ENCODE measurements around the gene RPS18.

The RPS18 gene

DNA sequence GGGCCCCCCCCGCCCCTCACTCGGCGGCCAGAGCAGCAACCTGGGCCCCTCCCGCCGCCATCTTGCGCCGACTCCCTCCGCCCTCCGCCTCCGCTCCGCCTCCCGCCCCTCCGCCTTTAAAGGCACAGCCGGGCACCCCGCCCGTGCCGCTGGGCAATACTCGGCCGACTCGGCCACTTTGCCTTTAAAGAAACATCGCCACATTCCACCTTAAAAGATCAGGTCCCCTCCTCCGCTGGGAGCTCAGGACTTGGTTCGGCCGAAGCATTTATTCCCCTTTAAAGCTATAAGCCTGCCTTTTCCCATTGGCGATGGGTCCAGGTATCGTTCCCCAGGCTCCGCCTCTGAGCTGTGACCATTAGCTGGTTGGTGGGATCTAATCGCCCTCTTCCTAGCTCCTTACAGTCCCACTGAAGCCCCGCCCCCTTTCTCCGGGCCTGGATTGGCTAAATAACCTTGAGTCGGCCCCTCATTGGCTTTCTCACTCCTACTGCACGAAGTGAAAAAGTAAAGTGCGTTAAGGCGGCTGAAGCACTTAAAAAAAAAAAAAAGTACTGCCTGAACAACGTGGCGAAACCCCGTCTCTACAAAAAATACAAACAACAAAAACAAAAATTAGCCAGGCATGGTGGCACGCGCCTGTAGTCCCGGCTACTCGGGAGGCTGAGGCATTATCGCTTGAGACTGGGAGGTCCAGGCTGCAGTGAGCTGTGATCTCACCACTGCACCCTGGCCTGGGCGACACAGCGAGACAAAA, 46.0 kb downstream of the RPS18 start, which contains the start of gene ZBTB22:
Gene ZBTB22, minus strand, starts transcription at position 76 of the 757 bp plus-strand sequence. CDS start 828 bp downstream, outside the sequence.
- DNase-seq (ENCODE audit: low read depth in 1 of 2, low spot score in 1 of 2), result peak; percentile 93 to 99
- H3K4me3 ChIP-seq (replicated peaks; ENCODE audit: insufficient read depth, low read length), result peak within 1 kb of the TSS; percentile 68

DNA sequence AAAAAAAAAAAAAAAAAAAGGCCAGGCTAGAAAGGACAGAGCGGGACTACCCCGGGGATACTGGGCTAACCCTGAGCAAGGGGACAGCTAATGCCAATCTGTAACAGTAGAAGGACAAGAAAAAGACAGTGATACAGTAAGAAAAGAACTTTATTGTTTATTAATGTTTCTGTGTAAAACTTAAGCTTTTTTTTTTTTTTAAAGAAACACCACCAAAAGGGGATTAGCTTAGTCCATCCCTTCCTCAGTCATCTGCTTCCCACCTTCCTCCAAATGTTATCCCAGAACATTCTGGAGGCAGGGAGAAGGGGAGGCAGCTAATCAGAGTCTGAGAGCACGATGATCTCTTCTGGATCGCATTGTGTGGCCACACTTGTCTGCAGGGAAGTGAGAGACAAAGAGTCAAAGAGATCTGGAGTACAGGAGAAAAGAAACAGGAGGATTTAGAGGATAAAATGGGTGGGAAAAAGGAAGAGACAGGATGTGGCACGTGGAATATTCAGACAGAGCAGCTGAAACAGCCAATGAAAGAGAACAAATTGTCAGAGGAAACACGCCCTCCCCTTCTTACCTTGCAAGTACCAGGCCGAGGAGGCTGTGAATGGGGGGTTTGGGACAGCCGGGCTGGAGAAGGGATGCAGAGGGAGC, 46.7 kb downstream of the RPS18 start:
- TF ChIP-seq SPI1 (IDR thresholded peaks at IDR 0.05; ENCODE audit: borderline replicate concordance, low read depth) (no peak), GABPA (IDR thresholded peaks at IDR 0.05; ENCODE audit: low read depth) (no peak), POLR2AphosphoS5 (IDR thresholded peaks at IDR 0.05; ENCODE audit: low read depth) (no peak)
- TF ChIP-seq, protein P1, sequence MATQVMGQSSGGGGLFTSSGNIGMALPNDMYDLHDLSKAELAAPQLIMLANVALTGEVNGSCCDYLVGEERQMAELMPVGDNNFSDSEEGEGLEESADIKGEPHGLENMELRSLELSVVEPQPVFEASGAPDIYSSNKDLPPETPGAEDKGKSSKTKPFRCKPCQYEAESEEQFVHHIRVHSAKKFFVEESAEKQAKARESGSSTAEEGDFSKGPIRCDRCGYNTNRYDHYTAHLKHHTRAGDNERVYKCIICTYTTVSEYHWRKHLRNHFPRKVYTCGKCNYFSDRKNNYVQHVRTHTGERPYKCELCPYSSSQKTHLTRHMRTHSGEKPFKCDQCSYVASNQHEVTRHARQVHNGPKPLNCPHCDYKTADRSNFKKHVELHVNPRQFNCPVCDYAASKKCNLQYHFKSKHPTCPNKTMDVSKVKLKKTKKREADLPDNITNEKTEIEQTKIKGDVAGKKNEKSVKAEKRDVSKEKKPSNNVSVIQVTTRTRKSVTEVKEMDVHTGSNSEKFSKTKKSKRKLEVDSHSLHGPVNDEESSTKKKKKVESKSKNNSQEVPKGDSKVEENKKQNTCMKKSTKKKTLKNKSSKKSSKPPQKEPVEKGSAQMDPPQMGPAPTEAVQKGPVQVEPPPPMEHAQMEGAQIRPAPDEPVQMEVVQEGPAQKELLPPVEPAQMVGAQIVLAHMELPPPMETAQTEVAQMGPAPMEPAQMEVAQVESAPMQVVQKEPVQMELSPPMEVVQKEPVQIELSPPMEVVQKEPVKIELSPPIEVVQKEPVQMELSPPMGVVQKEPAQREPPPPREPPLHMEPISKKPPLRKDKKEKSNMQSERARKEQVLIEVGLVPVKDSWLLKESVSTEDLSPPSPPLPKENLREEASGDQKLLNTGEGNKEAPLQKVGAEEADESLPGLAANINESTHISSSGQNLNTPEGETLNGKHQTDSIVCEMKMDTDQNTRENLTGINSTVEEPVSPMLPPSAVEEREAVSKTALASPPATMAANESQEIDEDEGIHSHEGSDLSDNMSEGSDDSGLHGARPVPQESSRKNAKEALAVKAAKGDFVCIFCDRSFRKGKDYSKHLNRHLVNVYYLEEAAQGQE (IDR thresholded peaks at IDR 0.05; ENCODE audit: insufficient replicate concordance, low read depth), result no peak
- TF ChIP-seq, protein P2, sequence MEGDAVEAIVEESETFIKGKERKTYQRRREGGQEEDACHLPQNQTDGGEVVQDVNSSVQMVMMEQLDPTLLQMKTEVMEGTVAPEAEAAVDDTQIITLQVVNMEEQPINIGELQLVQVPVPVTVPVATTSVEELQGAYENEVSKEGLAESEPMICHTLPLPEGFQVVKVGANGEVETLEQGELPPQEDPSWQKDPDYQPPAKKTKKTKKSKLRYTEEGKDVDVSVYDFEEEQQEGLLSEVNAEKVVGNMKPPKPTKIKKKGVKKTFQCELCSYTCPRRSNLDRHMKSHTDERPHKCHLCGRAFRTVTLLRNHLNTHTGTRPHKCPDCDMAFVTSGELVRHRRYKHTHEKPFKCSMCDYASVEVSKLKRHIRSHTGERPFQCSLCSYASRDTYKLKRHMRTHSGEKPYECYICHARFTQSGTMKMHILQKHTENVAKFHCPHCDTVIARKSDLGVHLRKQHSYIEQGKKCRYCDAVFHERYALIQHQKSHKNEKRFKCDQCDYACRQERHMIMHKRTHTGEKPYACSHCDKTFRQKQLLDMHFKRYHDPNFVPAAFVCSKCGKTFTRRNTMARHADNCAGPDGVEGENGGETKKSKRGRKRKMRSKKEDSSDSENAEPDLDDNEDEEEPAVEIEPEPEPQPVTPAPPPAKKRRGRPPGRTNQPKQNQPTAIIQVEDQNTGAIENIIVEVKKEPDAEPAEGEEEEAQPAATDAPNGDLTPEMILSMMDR (IDR thresholded peaks at IDR 0.05; ENCODE audit: insufficient read depth, low read length), result no peak
- Histone ChIP-seq H3K4me3 (replicated peaks; ENCODE audit: insufficient read depth, low read length) (peak overlapping the region; percentile 68), H3K27ac (replicated peaks) (no peak overlapping the region), H3K27me3 (ENCODE audit: insufficient read depth, poor library complexity, severe bottlenecking) (no peaks in the 10 kb centered on the region)
- DNase-seq (ENCODE audit: low read depth in 1 of 2, low spot score in 1 of 2), result no peak

More for the DNA sequence above, 46.0 kb downstream of the RPS18 start, which contains the start of gene ZBTB22:
- TF ChIP-seq POLR2AphosphoS5 (IDR thresholded peaks at IDR 0.05; ENCODE audit: low read depth) (peak; percentile 46; the same call in 1 of the 2 replicates), SPI1 (IDR thresholded peaks at IDR 0.05; ENCODE audit: borderline replicate concordance, low read depth) (no peak)
- H3K27ac ChIP-seq (replicated peaks), result peak within 1 kb of the TSS; percentile 50
- no peaks in the 10 kb centered on the region for H3K27me3 ChIP-seq (ENCODE audit: insufficient read depth, poor library complexity, severe bottlenecking)

DNA sequence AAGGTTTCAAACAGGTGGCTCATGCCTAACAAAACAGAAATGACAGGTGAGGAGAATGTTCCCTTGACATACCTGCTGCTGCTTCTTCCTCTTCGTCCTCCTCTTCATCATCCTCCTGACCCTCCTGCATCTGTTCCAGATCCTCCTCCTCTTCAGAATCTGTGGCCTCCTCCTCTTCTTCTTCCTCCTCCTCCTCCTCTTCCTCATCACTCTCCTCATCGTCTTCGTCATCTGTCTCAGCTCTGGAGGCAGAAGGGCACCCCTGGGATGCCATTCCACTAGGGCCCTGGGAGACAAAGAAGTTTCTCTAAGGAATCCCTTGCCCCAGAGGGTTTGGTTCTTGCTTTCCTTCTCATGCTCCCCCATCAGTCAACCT, 48.1 kb downstream of the RPS18 start:
- H3K27ac ChIP-seq (replicated peaks), result no peak overlapping the region
- no peaks in the 10 kb centered on the region for H3K27me3 ChIP-seq (ENCODE audit: insufficient read depth, poor library complexity, severe bottlenecking)
- DNase-seq (ENCODE audit: low read depth in 1 of 2, low spot score in 1 of 2), result no peak
- TF ChIP-seq, protein P2 (IDR thresholded peaks at IDR 0.05; ENCODE audit: insufficient read depth, low read length), result no peak
- no peak overlapping the region for H3K4me3 ChIP-seq (replicated peaks; ENCODE audit: insufficient read depth, low read length)

DNA sequence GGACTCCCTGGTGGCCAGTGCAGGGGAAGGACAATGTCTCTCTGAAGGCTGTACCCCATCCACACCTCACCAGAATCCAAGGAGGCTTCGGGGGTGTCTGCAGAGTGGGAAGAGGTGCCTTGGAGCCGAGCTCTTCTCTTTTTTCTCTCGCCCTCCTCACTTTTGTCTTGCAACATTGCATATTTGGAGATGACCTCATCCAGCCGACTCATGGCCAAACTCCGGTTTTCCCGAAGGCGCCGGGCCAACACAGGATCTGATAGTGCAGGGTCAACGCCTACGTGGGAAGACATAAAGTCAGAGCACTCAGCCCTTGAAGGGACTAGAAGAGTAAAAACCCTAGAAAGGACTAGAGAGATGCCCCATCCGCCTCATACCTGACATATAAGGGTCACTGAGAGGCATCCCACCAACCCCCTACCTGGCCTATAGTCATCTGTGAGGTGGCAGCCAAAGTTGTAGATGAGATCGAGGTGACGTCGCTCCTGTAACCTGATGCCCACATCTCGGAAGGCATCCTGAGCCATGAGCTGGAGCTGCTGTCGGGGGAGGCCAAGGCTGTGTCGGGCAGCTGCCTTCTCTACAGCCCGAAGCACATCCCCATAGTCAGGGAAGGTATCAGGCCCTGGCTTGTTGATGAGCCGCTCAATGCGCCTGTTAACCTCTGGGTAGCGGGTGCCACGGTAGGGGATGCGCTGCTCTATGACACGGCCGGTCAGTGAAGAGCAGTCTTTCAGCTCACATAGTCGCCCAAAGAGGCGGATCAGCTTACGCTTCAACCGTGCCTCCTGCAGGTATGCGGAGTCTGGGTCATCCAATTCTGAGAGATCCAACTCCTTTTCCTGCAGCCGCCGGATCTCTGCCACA, 48.7 kb downstream of the RPS18 start:
- TF ChIP-seq, protein P1 (IDR thresholded peaks at IDR 0.05; ENCODE audit: insufficient replicate concordance, low read depth), result no peak
- TF ChIP-seq, protein P2 (IDR thresholded peaks at IDR 0.05; ENCODE audit: insufficient read depth, low read length), result no peak
- TF ChIP-seq GABPA (IDR thresholded peaks at IDR 0.05; ENCODE audit: low read depth), result no peak
- no peak overlapping the region for H3K27ac ChIP-seq (replicated peaks)
- DNase-seq (ENCODE audit: low read depth in 1 of 2, low spot score in 1 of 2), result no peak
- no peaks in the 10 kb centered on the region for H3K27me3 ChIP-seq (ENCODE audit: insufficient read depth, poor library complexity, severe bottlenecking)
- H3K4me3 ChIP-seq (replicated peaks; ENCODE audit: insufficient read depth, low read length), result no peak overlapping the region
